ENCODE data around the gene FAM222A.

FAM222A gene

DNA sequence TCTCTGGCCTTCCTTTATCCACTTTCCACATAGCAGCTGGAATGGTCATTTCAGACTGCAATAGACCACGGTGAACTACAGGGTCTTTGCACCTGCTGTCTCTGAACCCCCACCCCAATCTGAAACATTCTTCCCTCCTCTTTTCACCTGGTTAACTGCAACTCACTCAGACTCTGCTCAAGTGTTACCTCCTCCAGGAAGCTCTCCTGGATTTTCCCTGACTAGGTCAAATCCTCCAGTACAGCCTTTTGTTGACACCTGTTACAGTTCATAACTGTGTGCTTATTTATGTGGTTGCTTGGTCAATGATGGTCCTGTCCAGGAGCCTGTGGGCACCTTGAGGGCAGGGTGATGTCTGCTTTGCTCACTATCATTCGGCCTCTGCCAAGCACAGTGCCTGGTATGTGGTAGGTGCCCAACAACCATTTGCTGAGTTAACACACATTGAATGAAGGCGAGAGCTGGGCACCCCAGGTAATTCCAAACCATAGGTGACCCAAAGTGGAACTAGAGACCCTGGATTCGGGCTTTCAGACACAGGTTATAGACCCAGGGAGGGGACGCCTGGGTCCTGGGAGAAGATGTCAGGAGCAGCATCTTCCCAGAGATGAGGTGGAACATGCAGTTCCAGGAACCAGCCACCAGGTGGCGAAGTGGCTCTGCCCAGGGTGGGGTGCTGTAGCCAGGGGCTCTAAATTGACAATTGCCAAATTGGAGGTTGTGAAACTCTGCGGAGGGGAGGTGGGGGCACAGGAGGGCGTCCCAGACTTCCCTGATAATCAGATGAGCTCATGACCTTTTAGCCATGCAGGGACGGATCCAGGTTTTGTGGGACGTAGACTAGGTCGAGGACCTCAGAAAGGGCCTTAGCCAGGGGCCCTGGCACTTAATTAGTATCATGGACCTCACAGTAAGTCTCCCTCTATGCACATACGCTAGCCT lies 91.5 kb downstream of the FAM222A start:
- DNase-seq (ENCODE audit: low read depth), result no peak
- TF ChIP-seq, protein P1, sequence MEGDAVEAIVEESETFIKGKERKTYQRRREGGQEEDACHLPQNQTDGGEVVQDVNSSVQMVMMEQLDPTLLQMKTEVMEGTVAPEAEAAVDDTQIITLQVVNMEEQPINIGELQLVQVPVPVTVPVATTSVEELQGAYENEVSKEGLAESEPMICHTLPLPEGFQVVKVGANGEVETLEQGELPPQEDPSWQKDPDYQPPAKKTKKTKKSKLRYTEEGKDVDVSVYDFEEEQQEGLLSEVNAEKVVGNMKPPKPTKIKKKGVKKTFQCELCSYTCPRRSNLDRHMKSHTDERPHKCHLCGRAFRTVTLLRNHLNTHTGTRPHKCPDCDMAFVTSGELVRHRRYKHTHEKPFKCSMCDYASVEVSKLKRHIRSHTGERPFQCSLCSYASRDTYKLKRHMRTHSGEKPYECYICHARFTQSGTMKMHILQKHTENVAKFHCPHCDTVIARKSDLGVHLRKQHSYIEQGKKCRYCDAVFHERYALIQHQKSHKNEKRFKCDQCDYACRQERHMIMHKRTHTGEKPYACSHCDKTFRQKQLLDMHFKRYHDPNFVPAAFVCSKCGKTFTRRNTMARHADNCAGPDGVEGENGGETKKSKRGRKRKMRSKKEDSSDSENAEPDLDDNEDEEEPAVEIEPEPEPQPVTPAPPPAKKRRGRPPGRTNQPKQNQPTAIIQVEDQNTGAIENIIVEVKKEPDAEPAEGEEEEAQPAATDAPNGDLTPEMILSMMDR (IDR thresholded peaks at IDR 0.05; ENCODE audit: control insufficient read depth, insufficient read depth, low read depth, low read length, missing control alignments), result peak; percentile 97
- H3K4me3 ChIP-seq (ENCODE audit: control insufficient read depth, low read depth, low read length), result no peak overlapping the region

DNA sequence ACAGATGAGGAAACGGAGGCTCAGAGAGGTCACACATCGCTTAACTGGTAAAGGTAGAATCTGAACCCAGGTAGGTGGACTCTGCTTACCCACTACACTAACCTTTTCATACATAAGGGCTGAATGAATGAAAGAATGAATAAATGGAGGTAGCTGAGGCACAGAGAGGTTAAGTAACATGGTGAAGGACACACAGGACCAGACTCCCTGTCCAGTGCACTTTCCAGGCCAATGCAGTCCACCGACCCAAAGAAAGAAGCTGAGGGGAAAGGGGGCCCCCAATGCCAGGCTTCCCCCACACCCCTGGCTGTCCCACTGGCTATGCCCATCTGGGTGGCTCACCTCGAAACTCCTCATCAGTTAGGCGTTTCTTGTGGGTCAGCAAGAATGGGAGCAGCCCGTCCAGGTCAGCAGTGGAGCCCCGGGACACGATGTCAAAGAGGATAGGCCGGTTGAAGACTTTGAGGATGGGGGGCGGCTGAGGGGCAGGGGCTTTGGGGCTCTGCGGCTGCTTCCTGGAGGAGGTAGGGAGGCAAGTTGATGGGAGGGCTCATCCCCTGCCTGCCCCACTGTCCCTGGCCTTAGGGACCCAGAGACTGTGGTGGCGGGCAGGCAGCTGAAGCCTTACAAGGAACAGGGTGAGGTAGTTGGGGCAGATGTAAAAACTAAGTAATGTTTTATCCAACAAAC lies 94.5 kb downstream of the FAM222A start:
- no peak for DNase-seq (ENCODE audit: low read depth)
- TF ChIP-seq, protein P1 (IDR thresholded peaks at IDR 0.05; ENCODE audit: control insufficient read depth, insufficient read depth, low read depth, low read length, missing control alignments), result no peak
- no peak overlapping the region for H3K4me3 ChIP-seq (ENCODE audit: control insufficient read depth, low read depth, low read length)

DNA sequence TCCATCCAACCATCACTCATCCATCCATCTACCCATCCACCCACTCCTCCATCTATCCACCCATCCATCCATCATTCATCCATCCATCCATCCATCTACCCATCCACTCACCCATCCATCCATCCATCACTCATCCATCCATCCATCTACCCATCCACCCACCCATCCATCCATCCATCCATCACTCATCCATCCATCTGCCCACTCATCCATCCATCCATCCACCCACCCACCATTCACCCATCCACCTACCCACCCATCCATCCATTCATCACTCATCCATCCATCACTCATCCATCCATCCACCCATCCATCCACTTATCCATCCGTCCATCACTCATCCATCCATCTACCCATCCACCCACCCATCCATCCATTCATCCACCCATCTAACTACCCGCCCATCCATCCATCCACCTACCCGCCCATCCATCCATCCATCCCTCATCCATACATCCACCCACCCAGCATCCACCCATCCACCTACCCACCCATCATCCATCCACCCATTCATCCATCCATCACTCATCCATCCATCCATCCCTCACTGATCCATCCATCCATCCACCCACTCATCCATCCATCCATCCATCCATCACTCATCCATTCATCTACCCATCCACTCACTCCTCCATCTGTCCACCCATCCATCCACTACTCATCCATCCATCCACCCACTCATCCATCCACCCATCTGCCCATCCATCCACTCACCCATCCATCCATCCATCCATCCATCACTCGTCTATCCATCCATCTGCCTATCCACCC lies 95.4 kb downstream of the FAM222A start:
- no peak for DNase-seq (ENCODE audit: low read depth)
- TF ChIP-seq, protein P1 (IDR thresholded peaks at IDR 0.05; ENCODE audit: control insufficient read depth, insufficient read depth, low read depth, low read length, missing control alignments), result no peak

DNA sequence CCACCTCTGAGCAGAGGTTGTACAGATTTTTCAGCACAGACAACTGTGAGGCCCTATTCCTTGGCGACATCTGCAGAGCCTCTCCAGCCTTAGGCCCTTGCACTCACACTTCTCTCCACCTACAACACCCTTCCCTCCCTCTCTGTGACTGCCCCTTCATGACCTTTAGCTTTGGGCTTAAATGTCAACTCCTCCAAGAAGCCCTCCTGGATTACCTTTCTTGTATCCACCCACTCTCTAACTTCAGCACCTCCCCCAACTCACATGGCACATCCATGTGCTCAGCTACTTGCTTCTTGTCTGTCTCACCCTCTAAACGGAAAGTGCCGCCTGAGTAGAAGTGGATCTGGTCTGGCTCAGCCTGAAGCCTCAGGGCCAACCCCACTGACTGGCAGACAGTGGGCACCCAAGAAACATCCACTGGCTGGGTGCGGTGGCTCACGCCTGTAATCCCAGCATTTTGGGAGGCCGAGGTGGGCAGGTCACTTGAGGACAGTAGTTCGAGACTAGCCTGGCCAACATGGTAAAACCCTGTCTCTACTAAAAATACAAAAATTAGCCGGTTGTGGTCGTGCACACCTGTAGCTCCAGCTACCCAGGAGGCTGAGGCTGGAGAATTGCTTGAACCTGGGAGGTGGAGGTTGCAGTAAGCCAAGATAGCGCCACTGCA lies 97.5 kb downstream of the FAM222A start:
- no peak for DNase-seq (ENCODE audit: low read depth)
- H3K4me3 ChIP-seq (ENCODE audit: control insufficient read depth, low read depth, low read length), result no peak overlapping the region
- TF ChIP-seq, protein P1 (IDR thresholded peaks at IDR 0.05; ENCODE audit: control insufficient read depth, insufficient read depth, low read depth, low read length, missing control alignments), result no peak

More for the DNA sequence above, 95.4 kb downstream of the FAM222A start:
- no peak overlapping the region for H3K4me3 ChIP-seq (ENCODE audit: control insufficient read depth, low read depth, low read length)

DNA sequence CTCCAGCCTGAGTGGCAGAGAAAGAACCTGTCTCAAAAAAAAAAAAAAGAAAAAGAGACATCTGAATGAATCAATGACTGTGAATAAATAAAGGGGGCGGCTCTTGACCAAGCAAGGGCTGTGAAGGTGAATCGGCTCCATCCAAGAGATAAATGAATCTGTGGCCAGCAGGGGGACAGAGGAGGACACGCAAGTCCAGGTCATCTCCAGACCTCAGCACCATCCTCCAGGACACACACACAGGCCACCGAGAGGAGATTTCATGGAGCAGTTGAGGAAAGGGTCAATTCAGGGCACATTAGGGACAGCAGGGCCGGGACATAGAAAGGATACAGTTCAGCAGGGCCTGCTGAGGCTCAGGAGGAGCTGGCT lies 98.0 kb downstream of the FAM222A start:
- no peak overlapping the region for H3K4me3 ChIP-seq (ENCODE audit: control insufficient read depth, low read depth, low read length)
- DNase-seq (ENCODE audit: low read depth), result no peak
- TF ChIP-seq, protein P1 (IDR thresholded peaks at IDR 0.05; ENCODE audit: control insufficient read depth, insufficient read depth, low read depth, low read length, missing control alignments), result peak; percentile 16
